ENCODE measurements around the gene RHBDL2. TPM values are rescaled to one million over a fixed set of nuclear protein-coding genes. Genes with fewer than 3 reads are reported as not detected.
"Not testable (repeated sequence)": the region's sequence is repeated elsewhere in the genome, so short reads cannot be mapped to it uniquely, and the experiment has no call there.

The RHBDL2 gene
- polyA plus RNA-seq, 1 donor from 2014 or later: not detected

DNA sequence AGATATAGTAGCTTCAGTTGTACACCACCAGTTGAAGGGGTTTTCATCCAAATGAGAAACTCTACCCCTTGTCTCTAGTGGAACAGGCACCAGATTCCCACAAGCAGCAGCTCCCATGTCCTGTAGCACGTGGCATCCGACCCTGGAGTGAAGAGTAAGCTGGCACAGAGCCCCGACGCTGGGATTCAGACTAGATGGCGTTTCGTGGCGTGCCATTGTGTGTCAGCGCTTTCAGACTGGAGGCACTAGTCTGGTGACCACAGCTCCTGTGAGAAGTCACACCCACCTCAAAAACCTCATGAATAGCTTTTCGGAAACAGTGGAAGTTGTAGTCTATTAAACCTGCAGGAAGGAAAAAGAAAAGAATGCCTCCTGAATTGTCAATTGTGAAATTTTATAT lies 102.3 kb downstream of the RHBDL2 start:
- Histone ChIP-seq H3K27ac (ENCODE audit: low read length) (no peak overlapping the region), H3K27me3 (ENCODE audit: insufficient read depth, low read depth, low read length) (no peaks in the 10 kb centered on the region), H3K79me2 (replicated peaks; ENCODE audit: insufficient read depth, low read length) (no peaks in the 10 kb centered on the region), H3K36me3 (ENCODE audit: insufficient read depth, low read length) (peaks cover 5% of the 10 kb centered on the region), H3K9me3 (ENCODE audit: low read length) (no peaks in the 10 kb centered on the region), H3K4me2 (ENCODE audit: low read length) (no peak overlapping the region), H3F3A (ENCODE audit: insufficient read depth, low read length, poor library complexity, severe bottlenecking) (no peaks in the 10 kb centered on the region), H3K9me2 (ENCODE audit: insufficient read depth, low read length) (no peaks in the 10 kb centered on the region), H3K9ac (ENCODE audit: low read length) (no peak overlapping the region), H3K4me3 (ENCODE audit: low read length) (no peak overlapping the region), H4K20me1 (ENCODE audit: insufficient read depth) (no peaks in the 10 kb centered on the region), H2AFZ (ENCODE audit: low read depth, low read length) (no peak overlapping the region)
- TF ChIP-seq, protein P1, sequence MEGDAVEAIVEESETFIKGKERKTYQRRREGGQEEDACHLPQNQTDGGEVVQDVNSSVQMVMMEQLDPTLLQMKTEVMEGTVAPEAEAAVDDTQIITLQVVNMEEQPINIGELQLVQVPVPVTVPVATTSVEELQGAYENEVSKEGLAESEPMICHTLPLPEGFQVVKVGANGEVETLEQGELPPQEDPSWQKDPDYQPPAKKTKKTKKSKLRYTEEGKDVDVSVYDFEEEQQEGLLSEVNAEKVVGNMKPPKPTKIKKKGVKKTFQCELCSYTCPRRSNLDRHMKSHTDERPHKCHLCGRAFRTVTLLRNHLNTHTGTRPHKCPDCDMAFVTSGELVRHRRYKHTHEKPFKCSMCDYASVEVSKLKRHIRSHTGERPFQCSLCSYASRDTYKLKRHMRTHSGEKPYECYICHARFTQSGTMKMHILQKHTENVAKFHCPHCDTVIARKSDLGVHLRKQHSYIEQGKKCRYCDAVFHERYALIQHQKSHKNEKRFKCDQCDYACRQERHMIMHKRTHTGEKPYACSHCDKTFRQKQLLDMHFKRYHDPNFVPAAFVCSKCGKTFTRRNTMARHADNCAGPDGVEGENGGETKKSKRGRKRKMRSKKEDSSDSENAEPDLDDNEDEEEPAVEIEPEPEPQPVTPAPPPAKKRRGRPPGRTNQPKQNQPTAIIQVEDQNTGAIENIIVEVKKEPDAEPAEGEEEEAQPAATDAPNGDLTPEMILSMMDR (IDR thresholded peaks at IDR 0.05; ENCODE audit: poor library complexity, severe bottlenecking): no peak
- TF ChIP-seq RAD21 (conservative IDR thresholded peaks at IDR 0.05) (no peak), MXI1 (conservative IDR thresholded peaks at IDR 0.05; ENCODE audit: poor library complexity, severe bottlenecking) (no peak), POLR2AphosphoS5 (IDR thresholded peaks at IDR 0.05) (no peak)
- TF ChIP-seq, protein P2, sequence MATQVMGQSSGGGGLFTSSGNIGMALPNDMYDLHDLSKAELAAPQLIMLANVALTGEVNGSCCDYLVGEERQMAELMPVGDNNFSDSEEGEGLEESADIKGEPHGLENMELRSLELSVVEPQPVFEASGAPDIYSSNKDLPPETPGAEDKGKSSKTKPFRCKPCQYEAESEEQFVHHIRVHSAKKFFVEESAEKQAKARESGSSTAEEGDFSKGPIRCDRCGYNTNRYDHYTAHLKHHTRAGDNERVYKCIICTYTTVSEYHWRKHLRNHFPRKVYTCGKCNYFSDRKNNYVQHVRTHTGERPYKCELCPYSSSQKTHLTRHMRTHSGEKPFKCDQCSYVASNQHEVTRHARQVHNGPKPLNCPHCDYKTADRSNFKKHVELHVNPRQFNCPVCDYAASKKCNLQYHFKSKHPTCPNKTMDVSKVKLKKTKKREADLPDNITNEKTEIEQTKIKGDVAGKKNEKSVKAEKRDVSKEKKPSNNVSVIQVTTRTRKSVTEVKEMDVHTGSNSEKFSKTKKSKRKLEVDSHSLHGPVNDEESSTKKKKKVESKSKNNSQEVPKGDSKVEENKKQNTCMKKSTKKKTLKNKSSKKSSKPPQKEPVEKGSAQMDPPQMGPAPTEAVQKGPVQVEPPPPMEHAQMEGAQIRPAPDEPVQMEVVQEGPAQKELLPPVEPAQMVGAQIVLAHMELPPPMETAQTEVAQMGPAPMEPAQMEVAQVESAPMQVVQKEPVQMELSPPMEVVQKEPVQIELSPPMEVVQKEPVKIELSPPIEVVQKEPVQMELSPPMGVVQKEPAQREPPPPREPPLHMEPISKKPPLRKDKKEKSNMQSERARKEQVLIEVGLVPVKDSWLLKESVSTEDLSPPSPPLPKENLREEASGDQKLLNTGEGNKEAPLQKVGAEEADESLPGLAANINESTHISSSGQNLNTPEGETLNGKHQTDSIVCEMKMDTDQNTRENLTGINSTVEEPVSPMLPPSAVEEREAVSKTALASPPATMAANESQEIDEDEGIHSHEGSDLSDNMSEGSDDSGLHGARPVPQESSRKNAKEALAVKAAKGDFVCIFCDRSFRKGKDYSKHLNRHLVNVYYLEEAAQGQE (IDR thresholded peaks at IDR 0.05; ENCODE audit: borderline replicate concordance): no peak

DNA sequence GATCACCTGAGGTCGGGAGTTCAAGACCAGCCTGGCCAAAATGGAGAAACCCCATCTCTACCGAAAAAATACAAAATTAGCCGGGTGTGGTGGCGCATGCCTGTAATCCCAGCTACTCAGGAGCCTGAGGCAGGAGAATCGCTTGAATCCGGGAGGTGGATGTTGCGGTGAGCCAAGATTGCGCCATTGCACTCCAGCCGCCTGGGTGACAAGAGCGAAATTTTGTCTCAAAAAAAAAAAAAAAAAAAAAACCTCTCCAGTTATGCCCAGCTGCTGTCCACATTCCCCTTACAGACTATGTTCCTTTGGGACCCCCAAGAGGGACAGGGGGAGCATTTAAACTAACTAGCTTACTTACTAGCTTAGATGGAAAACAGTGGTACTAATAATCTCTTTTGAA lies 105.3 kb downstream of the RHBDL2 start:
- not testable (repeated sequence) for H3K9ac ChIP-seq (ENCODE audit: low read length); H3K4me2 ChIP-seq (ENCODE audit: low read length); H3K79me2 ChIP-seq (replicated peaks; ENCODE audit: insufficient read depth, low read length); H3K36me3 ChIP-seq (ENCODE audit: insufficient read depth, low read length); H3K9me2 ChIP-seq (ENCODE audit: insufficient read depth, low read length); H4K20me1 ChIP-seq (ENCODE audit: insufficient read depth); H3K4me3 ChIP-seq (ENCODE audit: low read length); H3F3A ChIP-seq (ENCODE audit: insufficient read depth, low read length, poor library complexity, severe bottlenecking); H3K27ac ChIP-seq (ENCODE audit: low read length); H3K9me3 ChIP-seq (ENCODE audit: low read length); H3K27me3 ChIP-seq (ENCODE audit: insufficient read depth, low read depth, low read length); H2AFZ ChIP-seq (ENCODE audit: low read depth, low read length)

Small RNAs within 50 kb of the gene (small RNA-seq; reads per million reads assigned to genes)
- gene GJA9-MYCBP (0 reads per million in 3 experiments), gene RF00019 (0 to 1.2 (median 0) reads per million in 3 experiments), gene RNU6-605P (0 to 0.06 (median 0) reads per million in 3 experiments)

Other genes with a start within 250 kb of the RHBDL2 start
- gene RRAGC, start 82.1 kb downstream of the RHBDL2 start, polyA plus RNA-seq: 23.3 and 23.6 TPM in 2 replicates
- 2.2 and 3.0 TPM in 2 replicates for gene MYCBP, start 68.5 kb downstream of the RHBDL2 start, polyA plus RNA-seq
- gene GJA9, start 60.2 kb downstream of the RHBDL2 start, polyA plus RNA-seq: not detected in 2 replicates
- gene AKIRIN1, start 49.4 kb upstream of the RHBDL2 start, polyA plus RNA-seq: 179 and 181 TPM in 2 replicates
- 848 and 1,398 TPM in 2 replicates for gene NDUFS5, start 84.5 kb upstream of the RHBDL2 start, polyA plus RNA-seq